HepG2 (cell line): Measurements from ENCODE around the gene ARF6.

Experiments used
- FOXK1 ChIP-seq: sonication (generic); formaldehyde crosslinking; IDR thresholded peaks from 2 replicates; pipeline ENCODE4 v1.4.0; 2020; ENCODE audit warnings: low read depth, missing genetic modification reagents, borderline replicate concordance
- RAD51 ChIP-seq: fragments of 450-650 bp; IDR thresholded peaks from 2 replicates; pipeline ENCODE4 v1.6.1; 2016; ENCODE audit warnings: borderline replicate concordance
- SYNCRIP ChIP-seq: fragments of 200-400 bp; formaldehyde crosslinking; IDR thresholded peaks from 2 replicates; pipeline ENCODE4 v1.6.1; 2018; ENCODE audit warnings: mild to moderate bottlenecking, low read depth, low read length; ENCODE audit not compliant: insufficient read depth
- ZNF563 ChIP-seq: sonication (generic); formaldehyde crosslinking; IDR thresholded peaks from 2 replicates; pipeline ENCODE4 v1.8.0; 2022; ENCODE audit warnings: mild to moderate bottlenecking, moderate library complexity, missing genetic modification reagents
- ZNF652 ChIP-seq: IDR thresholded peaks from 2 replicates; pipeline ENCODE4 v1.6.1; 2016; ENCODE audit warnings: low read depth, borderline replicate concordance
- ZNF724P ChIP-seq: sonication (generic); formaldehyde crosslinking; IDR thresholded peaks from 2 replicates; pipeline ENCODE4 v1.8.0; 2022; ENCODE audit warnings: missing genetic modification reagents, borderline replicate concordance
- TF ChIP-seq, protein P1 (sequence below): sonication (generic); formaldehyde crosslinking; IDR thresholded peaks from 2 replicates; pipeline ENCODE4 v1.5.0; 2020; ENCODE audit warnings: mild to moderate bottlenecking, missing genetic modification reagents, moderate library complexity
- TF ChIP-seq, protein P2 (sequence below), 2 experiments: sonication (generic) in 1 of 2; formaldehyde crosslinking in 1 of 2; IDR thresholded peaks; 2 replicates each; pipeline versions ENCODE4 v1.5.1 to v1.6.1; 2011 to 2020; ENCODE audit warnings: borderline replicate concordance in 1 of 2, low read depth in 1 of 2, low read length in 1 of 2, mild to moderate bottlenecking in 1 of 2, missing genetic modification reagents in 1 of 2, moderate library complexity in 1 of 2
- TF ChIP-seq, protein P3 (sequence below): sonication (generic); formaldehyde crosslinking; IDR thresholded peaks from 2 replicates; pipeline ENCODE4 v1.5.0; 2020; ENCODE audit warnings: mild to moderate bottlenecking, missing genetic modification reagents

DNA sequence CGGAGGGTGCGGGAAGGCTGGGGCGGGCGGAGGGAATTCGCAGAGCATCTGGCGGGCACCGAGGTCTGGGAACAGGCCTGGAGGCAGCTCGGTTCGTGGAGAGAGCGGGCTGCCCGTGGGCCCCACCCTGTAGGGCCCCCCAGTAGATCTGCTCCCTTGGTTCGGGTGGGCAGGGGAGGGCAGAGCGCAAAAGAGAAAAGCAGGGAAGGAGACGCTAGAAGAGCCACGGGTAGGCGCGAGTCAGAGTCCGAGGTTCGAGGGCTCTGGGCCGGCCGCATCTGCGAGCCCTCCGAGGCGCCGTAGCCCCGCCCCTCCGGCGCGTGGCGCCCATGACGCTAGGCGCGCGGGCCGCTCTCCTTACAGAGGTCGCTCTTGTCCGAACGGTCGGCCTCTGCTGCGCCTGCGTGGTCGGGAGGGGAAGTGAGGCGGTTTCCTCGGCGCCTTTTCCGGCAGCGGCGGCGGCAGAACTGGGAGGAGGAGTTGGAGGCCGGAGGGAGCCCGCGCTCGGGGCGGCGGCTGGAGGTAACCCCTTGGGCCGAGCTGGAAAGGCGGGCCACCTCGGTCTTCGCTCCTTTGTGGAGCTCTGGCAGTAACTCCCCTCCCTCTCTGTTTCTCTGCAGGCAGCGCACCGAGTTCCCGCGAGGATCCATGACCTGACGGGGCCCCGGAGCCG is at the start of gene ARF6:
- TF ChIP-seq SYNCRIP, result no peak
- TF ChIP-seq, protein P1, sequence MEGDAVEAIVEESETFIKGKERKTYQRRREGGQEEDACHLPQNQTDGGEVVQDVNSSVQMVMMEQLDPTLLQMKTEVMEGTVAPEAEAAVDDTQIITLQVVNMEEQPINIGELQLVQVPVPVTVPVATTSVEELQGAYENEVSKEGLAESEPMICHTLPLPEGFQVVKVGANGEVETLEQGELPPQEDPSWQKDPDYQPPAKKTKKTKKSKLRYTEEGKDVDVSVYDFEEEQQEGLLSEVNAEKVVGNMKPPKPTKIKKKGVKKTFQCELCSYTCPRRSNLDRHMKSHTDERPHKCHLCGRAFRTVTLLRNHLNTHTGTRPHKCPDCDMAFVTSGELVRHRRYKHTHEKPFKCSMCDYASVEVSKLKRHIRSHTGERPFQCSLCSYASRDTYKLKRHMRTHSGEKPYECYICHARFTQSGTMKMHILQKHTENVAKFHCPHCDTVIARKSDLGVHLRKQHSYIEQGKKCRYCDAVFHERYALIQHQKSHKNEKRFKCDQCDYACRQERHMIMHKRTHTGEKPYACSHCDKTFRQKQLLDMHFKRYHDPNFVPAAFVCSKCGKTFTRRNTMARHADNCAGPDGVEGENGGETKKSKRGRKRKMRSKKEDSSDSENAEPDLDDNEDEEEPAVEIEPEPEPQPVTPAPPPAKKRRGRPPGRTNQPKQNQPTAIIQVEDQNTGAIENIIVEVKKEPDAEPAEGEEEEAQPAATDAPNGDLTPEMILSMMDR (CRISPR knock-in tag), result peak; percentile 64
- no peak for TF ChIP-seq ZNF652 (CRISPR knock-in tag)
- no peak for TF ChIP-seq RAD51
- TF ChIP-seq ZNF563, result peak; percentile 86
- no peak for TF ChIP-seq ZNF724P (CRISPR knock-in tag)
- peak; percentile 41; the same call in 1 of the 2 replicates for TF ChIP-seq FOXK1 (CRISPR knock-in tag)
- TF ChIP-seq, protein P2, sequence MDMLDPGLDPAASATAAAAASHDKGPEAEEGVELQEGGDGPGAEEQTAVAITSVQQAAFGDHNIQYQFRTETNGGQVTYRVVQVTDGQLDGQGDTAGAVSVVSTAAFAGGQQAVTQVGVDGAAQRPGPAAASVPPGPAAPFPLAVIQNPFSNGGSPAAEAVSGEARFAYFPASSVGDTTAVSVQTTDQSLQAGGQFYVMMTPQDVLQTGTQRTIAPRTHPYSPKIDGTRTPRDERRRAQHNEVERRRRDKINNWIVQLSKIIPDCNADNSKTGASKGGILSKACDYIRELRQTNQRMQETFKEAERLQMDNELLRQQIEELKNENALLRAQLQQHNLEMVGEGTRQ (IDR thresholded peaks at IDR 0.05; ENCODE audit: low read depth, low read length), result no peak
- TF ChIP-seq, protein P2 (CRISPR knock-in tag; IDR thresholded peaks at IDR 0.05; ENCODE audit: borderline replicate concordance), result 0 out of 2 replicates have a peak, but pooled peaks have one; percentile 53
- TF ChIP-seq, protein P3, sequence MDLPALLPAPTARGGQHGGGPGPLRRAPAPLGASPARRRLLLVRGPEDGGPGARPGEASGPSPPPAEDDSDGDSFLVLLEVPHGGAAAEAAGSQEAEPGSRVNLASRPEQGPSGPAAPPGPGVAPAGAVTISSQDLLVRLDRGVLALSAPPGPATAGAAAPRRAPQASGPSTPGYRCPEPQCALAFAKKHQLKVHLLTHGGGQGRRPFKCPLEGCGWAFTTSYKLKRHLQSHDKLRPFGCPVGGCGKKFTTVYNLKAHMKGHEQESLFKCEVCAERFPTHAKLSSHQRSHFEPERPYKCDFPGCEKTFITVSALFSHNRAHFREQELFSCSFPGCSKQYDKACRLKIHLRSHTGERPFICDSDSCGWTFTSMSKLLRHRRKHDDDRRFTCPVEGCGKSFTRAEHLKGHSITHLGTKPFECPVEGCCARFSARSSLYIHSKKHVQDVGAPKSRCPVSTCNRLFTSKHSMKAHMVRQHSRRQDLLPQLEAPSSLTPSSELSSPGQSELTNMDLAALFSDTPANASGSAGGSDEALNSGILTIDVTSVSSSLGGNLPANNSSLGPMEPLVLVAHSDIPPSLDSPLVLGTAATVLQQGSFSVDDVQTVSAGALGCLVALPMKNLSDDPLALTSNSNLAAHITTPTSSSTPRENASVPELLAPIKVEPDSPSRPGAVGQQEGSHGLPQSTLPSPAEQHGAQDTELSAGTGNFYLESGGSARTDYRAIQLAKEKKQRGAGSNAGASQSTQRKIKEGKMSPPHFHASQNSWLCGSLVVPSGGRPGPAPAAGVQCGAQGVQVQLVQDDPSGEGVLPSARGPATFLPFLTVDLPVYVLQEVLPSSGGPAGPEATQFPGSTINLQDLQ (CRISPR knock-in tag), result no peak
